Measurements from ENCODE around the gene ORM1. TPM values are rescaled to one million over a fixed set of nuclear protein-coding genes. Genes with fewer than 3 reads are reported as not detected.

The ORM1 gene
- total RNA-seq, 1 experiment from 2014 or later: not detected

DNA sequence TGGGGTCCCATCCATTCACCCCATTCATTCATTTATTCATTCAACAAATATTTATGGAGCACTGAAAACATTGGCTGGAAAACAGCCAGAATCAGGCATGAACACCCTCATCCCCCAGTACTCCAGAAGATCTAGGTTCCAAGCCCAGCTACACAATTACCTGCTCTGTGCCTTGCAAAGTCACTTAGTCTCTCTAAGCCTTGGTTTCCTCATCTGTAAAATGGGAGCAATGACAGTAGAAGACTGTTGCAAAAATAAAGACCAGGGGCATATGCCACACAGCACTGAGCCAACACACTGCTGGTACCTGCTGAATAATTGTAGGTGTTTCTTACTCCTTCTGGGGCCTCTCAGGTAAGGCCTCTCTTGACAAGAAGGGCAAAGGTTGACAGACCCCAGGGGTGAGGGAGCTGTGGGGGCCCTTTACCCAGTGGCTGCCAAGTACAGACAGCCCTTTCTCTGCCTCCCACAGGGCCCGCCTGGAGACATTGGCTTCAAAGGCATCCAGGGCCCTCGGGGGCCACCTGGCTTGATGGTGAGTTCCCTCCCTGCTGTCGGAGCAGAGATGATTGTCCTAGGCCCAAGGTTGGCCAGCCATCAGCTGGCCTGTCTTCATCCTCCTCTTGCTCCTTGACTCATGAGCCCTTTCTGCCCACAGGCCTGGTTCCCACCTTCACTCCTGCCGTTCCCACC, 22.6 kb upstream of the ORM1 start:
- no peak for TF ChIP-seq EZH2phosphoT487 (IDR thresholded peaks at IDR 0.05; ENCODE audit: borderline replicate concordance, low read length)
- no peak for TF ChIP-seq CTCF (conservative IDR thresholded peaks at IDR 0.05; ENCODE audit: low read depth, low read length)
- TF ChIP-seq EZH2 (IDR thresholded peaks at IDR 0.05; ENCODE audit: low read length, unreplicated experiment): no peak
- intact Hi-C loops (cut with micrococcal nuclease): no loop called here
- no TSS peak for BruUV-seq (replicated peaks)

DNA sequence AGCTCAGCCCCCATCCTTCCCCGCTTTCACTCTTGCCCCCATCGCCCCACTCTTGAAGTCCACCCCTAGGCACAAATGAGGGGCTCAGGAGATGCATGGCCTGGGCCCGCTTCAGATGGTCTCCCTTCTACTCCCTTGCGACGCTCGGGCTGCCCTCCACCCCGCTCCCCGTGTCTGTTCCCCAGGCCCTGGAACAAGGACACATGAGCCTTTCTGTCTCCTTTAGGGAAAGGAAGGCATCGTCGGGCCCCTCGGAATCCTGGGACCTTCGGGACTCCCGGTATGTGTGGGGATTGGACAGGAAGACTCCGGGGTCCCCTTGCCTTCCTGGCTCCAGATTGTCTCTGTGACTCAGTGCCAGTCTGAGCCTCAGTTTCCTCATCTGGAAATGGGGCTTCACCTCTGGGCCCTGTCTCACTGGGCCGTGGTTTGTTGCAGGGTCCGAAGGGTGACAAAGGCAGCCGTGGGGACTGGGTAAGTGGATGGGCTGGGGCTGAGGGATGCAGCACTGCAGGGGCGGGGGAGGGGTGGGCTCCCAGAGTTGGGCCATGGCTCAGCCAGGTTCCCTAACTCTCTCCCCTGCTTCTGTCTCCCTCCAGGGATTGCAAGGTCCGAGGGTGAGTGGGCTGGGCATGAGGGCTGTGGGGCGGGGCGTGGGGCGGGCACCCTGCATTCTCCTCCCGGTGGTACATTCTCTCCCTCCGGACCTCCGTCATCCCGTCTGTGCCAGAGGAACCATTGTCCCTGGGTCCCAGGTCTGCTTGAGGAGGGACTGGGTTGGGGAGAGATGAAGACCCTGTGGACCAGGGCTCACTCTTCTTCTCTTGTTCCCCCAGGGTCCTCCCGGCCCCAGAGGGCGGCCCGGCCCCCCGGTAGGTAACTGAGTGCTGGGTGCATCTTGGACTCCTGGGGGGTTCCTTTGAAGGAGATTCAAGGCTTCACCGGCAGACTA, 21.8 kb upstream of the ORM1 start:
- intact Hi-C loops (cut with micrococcal nuclease): no loop called here
- BruUV-seq (replicated peaks): no TSS peak
- H3K4me3 ChIP-seq (ENCODE audit: low read length): no peak overlapping the region

More for the DNA sequence above, 22.6 kb upstream of the ORM1 start:
- Histone ChIP-seq H3K4me1 (ENCODE audit: insufficient read depth, low read length) (no peaks in the 10 kb centered on the region), H3K36me3 (ENCODE audit: low read depth, low read length) (no peaks in the 10 kb centered on the region), H4K20me1 (ENCODE audit: low read length) (no peaks in the 10 kb centered on the region), H3K27ac (ENCODE audit: low read length) (no peak overlapping the region), H3K9me3 (ENCODE audit: low read length) (no peaks in the 10 kb centered on the region), H3K79me2 (ENCODE audit: low read length) (no peaks in the 10 kb centered on the region), H3K4me2 (ENCODE audit: low read length) (no peak overlapping the region), H2AFZ (ENCODE audit: low read length) (no peak overlapping the region), H3K9ac (ENCODE audit: low read length) (no peak overlapping the region), H3K27me3 (ENCODE audit: low read length) (no peaks in the 10 kb centered on the region), H3F3A (ENCODE audit: low read length, unreplicated experiment) (no peaks in the 10 kb centered on the region), H3K4me3 (ENCODE audit: low read length) (no peak overlapping the region), H3K9me2 (replicated peaks; ENCODE audit: low read length) (no peaks in the 10 kb centered on the region)
- ChIA-PET POLR2A (ENCODE audit: unreplicated experiment) (no interaction called here), CTCF (no interaction called here)
- DNase-seq: no peak
- no peak for ATAC-seq

More for the DNA sequence above, 21.8 kb upstream of the ORM1 start:
- POLR2A ChIA-PET (ENCODE audit: unreplicated experiment): no interaction called here
- H3K9me2 ChIP-seq (replicated peaks; ENCODE audit: low read length): no peaks in the 10 kb centered on the region
- H3K79me2 ChIP-seq (ENCODE audit: low read length): no peaks in the 10 kb centered on the region
- H3K27me3 ChIP-seq (ENCODE audit: low read length): no peaks in the 10 kb centered on the region
- H2AFZ ChIP-seq (ENCODE audit: low read length): no peak overlapping the region
- DNase-seq (no peak), ATAC-seq (no peak)
- H3K9me3 ChIP-seq (ENCODE audit: low read length): no peaks in the 10 kb centered on the region
- H3K4me2 ChIP-seq (ENCODE audit: low read length): no peak overlapping the region
- H4K20me1 ChIP-seq (ENCODE audit: low read length): no peaks in the 10 kb centered on the region
- no peak for TF ChIP-seq CTCF (conservative IDR thresholded peaks at IDR 0.05; ENCODE audit: low read depth, low read length)
- TF ChIP-seq EZH2 (IDR thresholded peaks at IDR 0.05; ENCODE audit: low read length, unreplicated experiment): no peak
- H3K9ac ChIP-seq (ENCODE audit: low read length): no peak overlapping the region
- CTCF ChIA-PET: no interaction called here
- H3F3A ChIP-seq (ENCODE audit: low read length, unreplicated experiment): no peaks in the 10 kb centered on the region
- H3K4me1 ChIP-seq (ENCODE audit: insufficient read depth, low read length): no peaks in the 10 kb centered on the region
- H3K27ac ChIP-seq (ENCODE audit: low read length): no peak overlapping the region
- H3K36me3 ChIP-seq (ENCODE audit: low read depth, low read length): no peaks in the 10 kb centered on the region
